ENCODE data around the gene CFAP221.

CFAP221 gene

GRCh38 chr2:119531292-119531691 is 13.0 kb upstream of the CFAP221 start:
- H3K4me3 ChIP-seq (replicated peaks in 1 of 2; ENCODE audit: low read depth in 2 of 2, low read length in 2 of 2), result no peak overlapping the region
- TF ChIP-seq CTCF (IDR thresholded peaks at IDR 0.05; ENCODE audit: low read depth, low read length), result no peak
- DNase-seq (ENCODE audit: low read depth in 2 of 2), result peak in 1 of 2 donors; percentile 12

DNA sequence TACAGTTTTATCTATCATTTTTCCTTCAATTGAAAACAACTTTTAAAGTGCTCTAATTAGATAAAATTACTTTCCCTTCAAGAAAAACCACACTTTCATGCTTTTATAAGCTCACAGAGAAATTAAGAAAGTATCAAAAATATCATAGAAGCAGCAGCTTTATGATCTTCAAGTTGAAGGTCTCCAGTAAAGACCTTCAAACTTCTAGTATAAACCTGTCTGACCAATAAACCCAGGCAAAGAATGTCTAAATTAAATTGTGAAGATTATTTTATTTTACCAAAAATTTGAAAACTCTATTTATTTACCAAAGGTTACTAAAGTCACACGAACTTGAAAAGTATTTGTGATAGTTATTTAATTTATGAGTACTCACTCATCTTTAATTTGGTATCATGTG is 10.7 kb upstream of the CFAP221 start:
- no peak for DNase-seq (ENCODE audit: low read depth in 2 of 2)
- no peak for TF ChIP-seq CTCF (IDR thresholded peaks at IDR 0.05; ENCODE audit: low read depth, low read length)
- H3K4me3 ChIP-seq (replicated peaks in 1 of 2; ENCODE audit: low read depth in 2 of 2, low read length in 2 of 2), result no peak overlapping the region

- H3K4me3 ChIP-seq (replicated peaks in 1 of 2; ENCODE audit: low read depth in 2 of 2, low read length in 2 of 2), result no peak overlapping the region
- no peak for TF ChIP-seq CTCF (IDR thresholded peaks at IDR 0.05; ENCODE audit: low read depth, low read length)
- no peak for DNase-seq (ENCODE audit: low read depth in 2 of 2)
Observed at GRCh38 chr2:119536211-119536610, 8.0 kb upstream of the CFAP221 start.

DNA sequence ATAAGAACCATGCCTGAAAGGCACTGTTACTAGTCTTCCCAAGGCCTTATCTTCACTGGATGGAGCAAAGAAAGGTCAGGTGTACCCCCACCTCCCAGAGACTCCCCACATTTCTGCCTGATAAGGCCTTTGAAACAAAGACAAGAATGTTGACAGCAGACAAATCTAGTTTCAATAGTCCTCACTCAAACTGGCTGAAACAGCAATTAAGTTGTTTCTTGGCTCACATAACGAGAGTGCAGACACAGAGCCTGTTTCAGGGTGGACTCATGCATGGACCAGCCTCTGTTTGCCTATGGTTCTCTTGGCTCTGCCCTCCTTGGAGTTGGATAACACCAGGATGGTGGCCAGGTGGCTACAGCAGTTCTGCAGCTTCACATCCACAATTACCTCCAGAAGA is 7.5 kb upstream of the CFAP221 start:
- DNase-seq (ENCODE audit: low read depth in 2 of 2), result no peak
- TF ChIP-seq CTCF (IDR thresholded peaks at IDR 0.05; ENCODE audit: low read depth, low read length), result no peak
- H3K4me3 ChIP-seq (replicated peaks in 1 of 2; ENCODE audit: low read depth in 2 of 2, low read length in 2 of 2), result no peak overlapping the region

GRCh38 chr2:119537792-119538191 is 6.5 kb upstream of the CFAP221 start:
- H3K4me3 ChIP-seq (replicated peaks in 1 of 2; ENCODE audit: low read depth in 2 of 2, low read length in 2 of 2), result no peak overlapping the region
- TF ChIP-seq CTCF (IDR thresholded peaks at IDR 0.05; ENCODE audit: low read depth, low read length), result no peak
- no peak for DNase-seq (ENCODE audit: low read depth in 2 of 2)

DNA sequence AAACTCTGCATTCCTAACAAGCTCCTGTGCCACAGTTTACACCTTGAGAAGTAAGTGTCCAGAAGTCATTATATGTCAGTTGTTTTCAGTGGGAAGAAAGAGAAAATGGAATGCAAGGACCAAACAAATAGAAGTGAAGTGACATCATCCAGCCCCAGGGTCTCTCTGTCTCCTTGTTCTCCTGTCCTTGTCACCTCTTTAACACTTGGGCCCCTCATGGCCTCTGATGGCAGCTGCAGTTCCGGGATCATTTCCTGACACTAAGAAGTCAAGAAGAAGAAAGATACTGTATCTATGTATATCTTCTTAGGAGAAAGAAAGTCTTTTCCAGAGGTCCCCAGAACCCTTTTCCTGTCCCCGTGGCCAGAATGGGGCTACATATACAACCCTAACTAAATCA is 2.8 kb upstream of the CFAP221 start:
- TF ChIP-seq CTCF (IDR thresholded peaks at IDR 0.05; ENCODE audit: low read depth, low read length), result no peak
- no peak overlapping the region for H3K4me3 ChIP-seq (replicated peaks in 1 of 2; ENCODE audit: low read depth in 2 of 2, low read length in 2 of 2)
- DNase-seq (ENCODE audit: low read depth in 2 of 2), result no peak

DNA sequence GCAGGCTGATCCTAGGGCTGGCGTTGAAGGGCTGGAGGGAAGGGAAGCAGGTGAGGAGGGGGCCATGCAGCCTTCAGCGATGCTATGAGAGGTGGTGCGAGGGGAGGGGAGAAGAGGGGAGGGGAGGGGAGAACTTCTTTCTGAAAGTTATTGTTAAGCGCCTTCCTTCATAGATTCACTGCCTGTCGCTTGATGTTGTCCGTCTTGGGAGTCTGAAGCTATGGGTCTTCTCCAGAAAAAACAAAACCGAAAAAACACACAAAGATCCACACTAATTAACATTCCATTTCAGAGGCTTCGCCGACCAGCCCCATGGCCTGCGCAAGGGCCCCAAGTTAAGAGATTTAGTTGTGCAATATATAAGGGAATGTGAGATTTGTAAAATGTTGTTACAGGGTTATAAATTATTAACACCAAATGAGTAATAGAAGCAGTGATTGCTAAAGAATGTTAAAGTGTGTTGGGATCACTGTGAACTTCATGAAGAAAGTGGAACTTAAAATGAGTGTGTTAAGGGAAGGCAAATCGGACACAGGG is 758 bp downstream of the CFAP221 start:
- no peak for TF ChIP-seq CTCF (IDR thresholded peaks at IDR 0.05; ENCODE audit: low read depth, low read length)
- H3K4me3 ChIP-seq (replicated peaks in 1 of 2; ENCODE audit: low read depth in 2 of 2, low read length in 2 of 2), result peak overlapping the region in 1 of 2 donors; percentile 56
- DNase-seq (ENCODE audit: low read depth in 2 of 2), result peak in 1 of 2 donors; percentile 18

Data from cardiac fibroblast (primary cell).